ENCODE measurements around the gene MEDAG. TPM values are rescaled to one million over a fixed set of nuclear protein-coding genes. Genes with fewer than 3 reads are reported as not detected.

The MEDAG gene
- polyA plus RNA-seq, 3 donors: not detected

DNA sequence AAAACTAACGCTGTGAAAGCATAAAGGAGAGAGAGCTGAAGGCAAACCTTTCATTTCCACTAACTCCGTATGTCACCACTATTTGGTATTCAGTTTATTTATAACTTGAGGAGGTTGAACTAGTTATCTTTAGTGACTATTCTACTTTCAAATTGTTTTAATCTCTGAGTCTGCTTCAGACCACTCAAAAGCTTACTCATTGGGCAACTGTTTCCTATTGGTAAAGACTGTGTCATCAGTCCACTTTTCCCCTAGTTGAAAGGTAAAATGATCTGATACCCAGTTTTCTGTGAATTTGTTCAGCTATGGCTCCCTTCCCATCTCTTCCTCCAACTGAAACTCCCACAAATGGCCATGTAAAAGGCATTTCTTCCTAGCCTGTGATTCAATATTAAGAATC lies 65.5 kb downstream of the MEDAG start:
- Histone ChIP-seq H3K36me3 (replicated peaks in 1 of 2; ENCODE audit: control insufficient read depth in 1 of 2, insufficient read depth in 2 of 2, low read length in 2 of 2) (no peaks in the 10 kb centered on the region), H3K79me2 (ENCODE audit: insufficient read depth, low read length) (no peaks in the 10 kb centered on the region), H3K4me2 (replicated peaks; ENCODE audit: extremely low read depth, low read length, poor library complexity, severe bottlenecking) (no peak overlapping the region), H3K4me1 (ENCODE audit: control insufficient read depth in 1 of 2, insufficient read depth in 2 of 2, low read length in 2 of 2) (no peaks in the 10 kb centered on the region), H3K27ac (ENCODE audit: low read depth in 1 of 2, low read length in 2 of 2) (no peak overlapping the region), H3K4me3 (replicated peaks in 1 of 3; ENCODE audit: low read depth in 2 of 3, low read length in 3 of 3) (no peak overlapping the region), H3K27me3 (ENCODE audit: control insufficient read depth in 2 of 2, insufficient read depth in 2 of 2, low read length in 2 of 2) (peaks cover 5% of the 10 kb centered on the region in 2 donors), H3K9ac (ENCODE audit: insufficient read depth, low read length, poor library complexity, severe bottlenecking) (no peak overlapping the region), H2AFZ (ENCODE audit: insufficient read depth, low read depth, low read length, poor library complexity, severe bottlenecking) (no peak overlapping the region), H3K9me3 (replicated peaks in 1 of 2; ENCODE audit: control insufficient read depth in 1 of 2, insufficient read depth in 1 of 2, low read length in 2 of 2) (no peaks in the 10 kb centered on the region), H4K20me1 (ENCODE audit: insufficient read depth, low read length) (no peaks in the 10 kb centered on the region)
- TF ChIP-seq, protein P1, sequence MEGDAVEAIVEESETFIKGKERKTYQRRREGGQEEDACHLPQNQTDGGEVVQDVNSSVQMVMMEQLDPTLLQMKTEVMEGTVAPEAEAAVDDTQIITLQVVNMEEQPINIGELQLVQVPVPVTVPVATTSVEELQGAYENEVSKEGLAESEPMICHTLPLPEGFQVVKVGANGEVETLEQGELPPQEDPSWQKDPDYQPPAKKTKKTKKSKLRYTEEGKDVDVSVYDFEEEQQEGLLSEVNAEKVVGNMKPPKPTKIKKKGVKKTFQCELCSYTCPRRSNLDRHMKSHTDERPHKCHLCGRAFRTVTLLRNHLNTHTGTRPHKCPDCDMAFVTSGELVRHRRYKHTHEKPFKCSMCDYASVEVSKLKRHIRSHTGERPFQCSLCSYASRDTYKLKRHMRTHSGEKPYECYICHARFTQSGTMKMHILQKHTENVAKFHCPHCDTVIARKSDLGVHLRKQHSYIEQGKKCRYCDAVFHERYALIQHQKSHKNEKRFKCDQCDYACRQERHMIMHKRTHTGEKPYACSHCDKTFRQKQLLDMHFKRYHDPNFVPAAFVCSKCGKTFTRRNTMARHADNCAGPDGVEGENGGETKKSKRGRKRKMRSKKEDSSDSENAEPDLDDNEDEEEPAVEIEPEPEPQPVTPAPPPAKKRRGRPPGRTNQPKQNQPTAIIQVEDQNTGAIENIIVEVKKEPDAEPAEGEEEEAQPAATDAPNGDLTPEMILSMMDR (IDR thresholded peaks at IDR 0.05): no peak
- intact Hi-C loops (cut with micrococcal nuclease): no loop called here
- peaks cover 0 to 5% (median 0%) of the 10 kb centered on the region in 7 donors for H3K9me3 Mint-ChIP-seq
- no CpG with 5 or more reads among the region's 2 CpGs for WGBS (ENCODE audit: insufficient coverage)
- no peak overlapping the region for H3K27ac Mint-ChIP-seq
- DNase-seq: no peak
- no peaks in the 10 kb centered on the region for H3K4me1 Mint-ChIP-seq
- H3K36me3 Mint-ChIP-seq: no peaks in the 10 kb centered on the region
- peaks cover 12 to 17% (median 15%) of the 10 kb centered on the region in 3 donors for H3K27me3 Mint-ChIP-seq (ENCODE audit: low read depth in 3 of 3)
- no peak overlapping the region for H3K4me3 Mint-ChIP-seq

- Mint-ChIP-seq H3K9me3 (no peaks in the 10 kb centered on the region), H3K27ac (no peak overlapping the region), H3K27me3 (ENCODE audit: low read depth in 3 of 3) (peaks cover 14 to 17% (median 16%) of the 10 kb centered on the region in 3 donors), H3K4me3 (no peak overlapping the region), H3K4me1 (no peaks in the 10 kb centered on the region), H3K36me3 (no peaks in the 10 kb centered on the region)
- H3K9ac ChIP-seq (ENCODE audit: insufficient read depth, low read length, poor library complexity, severe bottlenecking): no peak overlapping the region
- H4K20me1 ChIP-seq (ENCODE audit: insufficient read depth, low read length): no peaks in the 10 kb centered on the region
- TF ChIP-seq, protein P1 (IDR thresholded peaks at IDR 0.05): no peak
- H3K27ac ChIP-seq (ENCODE audit: low read depth in 1 of 2, low read length in 2 of 2): no peak overlapping the region
- no peaks in the 10 kb centered on the region for H3K9me3 ChIP-seq (replicated peaks in 1 of 2; ENCODE audit: control insufficient read depth in 1 of 2, insufficient read depth in 1 of 2, low read length in 2 of 2)
- WGBS (ENCODE audit: insufficient coverage): no CpG with 5 or more reads among the region's 1 CpG
- no peaks in the 10 kb centered on the region for H3K79me2 ChIP-seq (ENCODE audit: insufficient read depth, low read length)
- no peaks in the 10 kb centered on the region for H3K36me3 ChIP-seq (replicated peaks in 1 of 2; ENCODE audit: control insufficient read depth in 1 of 2, insufficient read depth in 2 of 2, low read length in 2 of 2)
- H3K4me2 ChIP-seq (replicated peaks; ENCODE audit: extremely low read depth, low read length, poor library complexity, severe bottlenecking): no peak overlapping the region
- H2AFZ ChIP-seq (ENCODE audit: insufficient read depth, low read depth, low read length, poor library complexity, severe bottlenecking): no peak overlapping the region
- H3K4me3 ChIP-seq (replicated peaks in 1 of 3; ENCODE audit: low read depth in 2 of 3, low read length in 3 of 3): no peak overlapping the region
- DNase-seq: no peak
- H3K4me1 ChIP-seq (ENCODE audit: control insufficient read depth in 1 of 2, insufficient read depth in 2 of 2, low read length in 2 of 2): no peaks in the 10 kb centered on the region
- intact Hi-C loops (cut with micrococcal nuclease): no loop called here
- H3K27me3 ChIP-seq (ENCODE audit: control insufficient read depth in 2 of 2, insufficient read depth in 2 of 2, low read length in 2 of 2): peaks cover 5% of the 10 kb centered on the region in 2 donors
Measured at GRCh38 chr13:30972888-30973377, 66.9 kb downstream of the MEDAG start.
